Chondrocyte (in vitro differentiated cells): ENCODE results near the gene ZNF534. TPM values are rescaled to one million over a fixed set of nuclear protein-coding genes. Genes with fewer than 3 reads are reported as not detected.

Experiments
- DNase-seq: peaks from one replicate; pipeline ENCODE4 v3.0.0; 2021; ENCODE audit warnings: mixed read lengths, low spot score
- H3K27ac Mint-ChIP-seq: one replicate; pipeline ENCODE4 v1.8.0; 2021; ENCODE audit warnings: mild to moderate bottlenecking, moderate library complexity, mixed read lengths; ENCODE audit not compliant: unreplicated experiment
- H3K27me3 Mint-ChIP-seq: 2 replicates; pipeline ENCODE4 v1.8.0; 2021; ENCODE audit warnings: low read depth, mixed read lengths
- H3K36me3 Mint-ChIP-seq: 2 replicates; pipeline ENCODE4 v1.8.0; 2021; ENCODE audit warnings: low read depth, mixed read lengths
- H3K4me1 Mint-ChIP-seq: 2 replicates; pipeline ENCODE4 v1.8.0; 2021; ENCODE audit warnings: low read depth, mild to moderate bottlenecking, mixed read lengths
- H3K4me3 Mint-ChIP-seq: one replicate; pipeline ENCODE4 v1.8.0; 2021; ENCODE audit warnings: mild to moderate bottlenecking, moderate library complexity, mixed read lengths; ENCODE audit not compliant: unreplicated experiment
- H3K9me3 Mint-ChIP-seq: 2 replicates; pipeline ENCODE4 v1.8.0; 2021; ENCODE audit warnings: low read depth, mixed read lengths
- CTCF ChIP-seq: fragments of 200-600 bp; sonication (generic); IDR thresholded peaks from 2 replicates; pipeline ENCODE4 v1.5.0; 2021; ENCODE audit warnings: antibody characterized with exemption, mild to moderate bottlenecking, moderate library complexity
- long read RNA-seq: library from polyadenylated mRNA; stranded (forward); transcript quantifications from one replicate; pipeline ENCODE4 v2.0.0, GENCODE V29; 2021
- total RNA-seq: library from RNA; stranded (reverse); gene quantifications from 3 replicates; pipeline ENCODE4 v1.2.1, GENCODE V29; 2021

The ZNF534 gene
- total RNA-seq, result not detected in 3 replicates
- long read RNA-seq, result 0 reads

- DNase-seq, result no peak
- Mint-ChIP-seq H3K27me3 (no peaks in the 10 kb centered on the region), H3K36me3 (peaks cover 3% of the 10 kb centered on the region), H3K4me1 (no peaks in the 10 kb centered on the region), H3K9me3 (peaks cover 60% of the 10 kb centered on the region), H3K4me3 (no peak within 1 kb of the TSS), H3K27ac (no peak within 1 kb of the TSS)
- no peak for TF ChIP-seq CTCF
These were observed at the start of gene ZNF534 for GRCh38 chr19:52428937-52429336. Gene ZNF534, plus strand, starts transcription at chr19:52429148. Its CDS starts 2,327 bp downstream, at chr19:52431475.

- peaks cover 11% of the 10 kb centered on the region for H3K36me3 Mint-ChIP-seq
- no peaks in the 10 kb centered on the region for H3K27me3 Mint-ChIP-seq
- H3K4me1 Mint-ChIP-seq, result no peaks in the 10 kb centered on the region
- H3K4me3 Mint-ChIP-seq, result no peak overlapping the region
- TF ChIP-seq CTCF, result no peak
- H3K27ac Mint-ChIP-seq, result no peak overlapping the region
- peaks cover 64% of the 10 kb centered on the region for H3K9me3 Mint-ChIP-seq
- DNase-seq, result no peak
These were observed 37.8 kb upstream of the ZNF534 start for GRCh38 chr19:52391135-52391534.

GRCh38 chr19:52397310-52398080, 31.5 kb upstream of the ZNF534 start, which contains the start of gene ZNF528:
Gene ZNF528, plus strand, starts transcription at chr19:52397849. Its CDS starts 4,165 bp downstream, at chr19:52402014.
- Mint-ChIP-seq H3K4me3 (peak within 1 kb of the TSS; percentile 58), H3K36me3 (peaks cover 6% of the 10 kb centered on the region), H3K27ac (peak within 1 kb of the TSS; percentile 87), H3K4me1 (no peaks in the 10 kb centered on the region), H3K27me3 (no peaks in the 10 kb centered on the region), H3K9me3 (peaks cover 69% of the 10 kb centered on the region)
- DNase-seq, result no peak
- no peak for TF ChIP-seq CTCF

DNA sequence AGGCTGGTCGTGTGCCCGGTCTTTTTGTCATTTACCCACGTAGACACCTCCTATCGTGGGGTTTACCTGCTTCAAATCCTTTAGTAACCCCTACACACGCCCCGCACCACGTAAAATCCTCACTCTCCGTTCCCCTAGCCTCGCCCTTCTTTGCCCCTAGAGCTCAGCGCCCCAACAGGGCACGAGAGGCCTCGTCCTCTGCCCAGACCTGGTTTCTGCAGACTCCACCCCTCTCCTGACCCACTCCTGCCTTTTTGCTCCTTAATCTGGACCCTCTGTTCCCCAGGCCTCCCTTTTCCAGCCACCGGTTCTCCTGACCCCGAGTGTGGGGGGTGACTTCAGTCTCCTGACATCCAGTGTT, 30.9 kb upstream of the ZNF534 start:
- H3K4me1 Mint-ChIP-seq, result no peaks in the 10 kb centered on the region
- peaks cover 6% of the 10 kb centered on the region for H3K36me3 Mint-ChIP-seq
- H3K27ac Mint-ChIP-seq, result no peak overlapping the region
- no peaks in the 10 kb centered on the region for H3K27me3 Mint-ChIP-seq
- H3K4me3 Mint-ChIP-seq, result peak overlapping the region; percentile 58
- DNase-seq, result no peak
- H3K9me3 Mint-ChIP-seq, result peaks cover 65% of the 10 kb centered on the region
- TF ChIP-seq CTCF, result no peak

GRCh38 chr19:52410276-52410675, 18.7 kb upstream of the ZNF534 start:
- no peak for TF ChIP-seq CTCF
- H3K4me1 Mint-ChIP-seq, result no peaks in the 10 kb centered on the region
- peaks cover 3% of the 10 kb centered on the region for H3K36me3 Mint-ChIP-seq
- no peak overlapping the region for H3K27ac Mint-ChIP-seq
- H3K9me3 Mint-ChIP-seq, result peaks cover 70% of the 10 kb centered on the region
- no peak overlapping the region for H3K4me3 Mint-ChIP-seq
- DNase-seq, result no peak
- H3K27me3 Mint-ChIP-seq, result no peaks in the 10 kb centered on the region
